Ovary (tissue), 9 donors: ENCODE data around the gene CDC42EP2. TPM values are rescaled to one million over a fixed set of nuclear protein-coding genes. Genes with fewer than 3 reads are reported as not detected.

Source experiments
- DNase-seq, 5 donors: peaks; one replicate each; pipeline ENCODE4 v3.0.0-alpha.2; 2019 to 2020
- H3K27ac ChIP-seq, 2 donors: fragments of 200-600 bp; one replicate each; pipeline versions ENCODE4 v1.5.1 to v1.8.0; 2019 to 2022
- H3K27me3 ChIP-seq: fragments of 200-600 bp; one replicate; pipeline ENCODE4 v1.8.0; 2022
- H3K36me3 ChIP-seq: fragments of 200-600 bp; sonication (generic); one replicate; pipeline ENCODE4 v1.5.1; 2019
- H3K4me1 ChIP-seq: one replicate; pipeline ENCODE4 v1.8.1; 2013; ENCODE audit warnings: mild to moderate bottlenecking, moderate library complexity; ENCODE audit not compliant: insufficient read depth
- H3K4me3 ChIP-seq: fragments of 200-600 bp; sonication (generic); one replicate; pipeline ENCODE4 v1.5.1; 2017
- H3K9me3 ChIP-seq, 2 donors: fragments of 200-600 bp in 1 of 2; sonication (generic) in 1 of 2; one replicate each; pipeline versions ENCODE4 v1.5.1 to v1.8.1; 2013 to 2019; ENCODE audit warnings: mild to moderate bottlenecking in 1 of 2, moderate library complexity in 1 of 2
- CTCF ChIP-seq, 3 donors: fragments of 450-650 bp in 2 of 3; fragments of 200-600 bp in 1 of 3; IDR thresholded peaks; one replicate each; pipeline versions ENCODE4 v1.5.1 to v1.8.0; 2016 to 2022; ENCODE audit warnings: antibody characterized with exemption in 3 of 3, mild to moderate bottlenecking in 1 of 3
- EP300 ChIP-seq: sonication (generic); formaldehyde crosslinking; IDR thresholded peaks from one replicate; pipeline ENCODE4 v1.6.1; 2017; ENCODE audit warnings: antibody characterized with exemption
- POLR2A ChIP-seq: fragments of 450-650 bp; IDR thresholded peaks from one replicate; pipeline ENCODE4 v1.6.1; 2017; ENCODE audit warnings: antibody characterized with exemption, mild to moderate bottlenecking, moderate library complexity
- WGBS, 3 donors: extraction: QIAGEN DNeasy Blood & Tissue Kit in 1 of 3; methylation state at CpG; one replicate each; pipeline versions ENCODE4 v1.1.5 to v1.1.7; 2013 to 2017; 5-methylcytosine and 5-hydroxymethylcytosine counted together
- intact Hi-C, 4 donors: fragments of 100-400 bp; cut with DNase I; formaldehyde crosslinking; loops; one replicate each; pipeline versions ENCODE4 v1.11.0 to v1.15.1; 2022 to 2023
- polyA plus RNA-seq, 2 donors: library from polyadenylated mRNA; stranded (reverse); fragments of 200-250 nt in 1 of 2; fragments of 350-450 nt in 1 of 2; fragmentation: Illumina TruSeq in 1 of 2; extraction: RNeasy Lipid Tissue Mini Kit (QIAGEN cat#74804) in 1 of 2; gene quantifications; one replicate each; pipeline ENCODE4 v1.2.3, GENCODE V29; 2013 to 2014
- total RNA-seq, 7 donors: library from RNA; depleted of rRNA in 2 of 7; stranded (reverse); fragments of >200 nt in 2 of 7; fragmentation: NEBNext Ultra II Directional in 3 of 7; extraction: Animal tissue kit (Norgen Biotek cat#: 25700) in 3 of 7; gene quantifications; one replicate each; pipeline versions ENCODE4 v1.1.0 to v1.2.4, GENCODE V29; 2016 to 2023
- donor health status: DM: no; HTN: no; CAD: no; lungs with moderate emphysema.
- donor health status: DM: no; HTN: no; CAD: no.
- donor health status: Bipolar disorder and iron deficiency.
- donor health status: DM: yes; HTN: yes; CAD: no.
- donor health status: DM: no; HTN: no; CAD: no.
- donor health status: DM: yes; HTN: yes; CAD: no.

Gene CDC42EP2
- total and polyA plus RNA-seq, 9 donors = 0.48 to 46.9 (median 19.9) TPM

GRCh38 chr11:65307298-65308229, 7.1 kb upstream of the CDC42EP2 start:
- DNase-seq = no peak
- no peaks in the 10 kb centered on the region for H3K9me3 ChIP-seq
- intact Hi-C loops = no loop called here
- no peaks in the 10 kb centered on the region for H3K27me3 ChIP-seq
- WGBS, 3 donors = 88 to 92% (median 92%) methylated on average over 6 of the region's 6 CpGs
- no peak overlapping the region for H3K4me3 ChIP-seq
- peaks cover 6% of the 10 kb centered on the region for H3K4me1 ChIP-seq
- no peaks in the 10 kb centered on the region for H3K36me3 ChIP-seq
- no peak for TF ChIP-seq EP300
- TF ChIP-seq CTCF (IDR thresholded peaks at IDR 0.05) = no peak
- no peak for TF ChIP-seq POLR2A
- no peak overlapping the region for H3K27ac ChIP-seq

DNA sequence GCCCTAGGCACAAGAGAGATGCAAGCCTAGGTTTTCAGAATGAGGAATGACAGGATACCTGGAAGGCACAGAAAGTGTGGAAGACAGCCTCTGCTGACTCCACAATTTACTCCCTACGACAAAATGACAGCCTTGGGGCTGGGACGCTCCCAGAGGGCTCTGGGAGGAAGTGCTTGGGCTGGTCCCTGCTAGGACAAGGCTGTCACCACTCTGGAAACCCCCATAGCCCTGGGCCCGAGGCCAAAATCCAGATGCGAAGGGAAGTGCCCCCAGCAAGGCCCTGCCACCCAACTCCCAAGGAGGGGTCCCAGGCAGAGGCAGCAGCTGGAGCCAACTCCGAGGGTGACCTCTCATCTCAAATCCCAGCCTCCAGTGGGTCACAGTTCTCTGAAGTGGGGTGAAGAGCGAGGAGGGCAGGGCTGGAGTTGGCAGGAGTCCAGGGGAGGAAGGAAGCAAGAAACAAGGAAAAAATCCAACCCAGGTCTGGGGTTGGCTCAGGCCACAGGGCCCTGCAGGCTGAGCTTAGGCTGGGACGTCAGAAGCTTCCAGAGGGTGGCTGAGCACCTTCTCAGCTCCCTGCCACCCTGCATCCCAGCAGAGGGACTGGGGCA, 6.3 kb upstream of the CDC42EP2 start:
- DNase-seq = no peak
- H3K4me1 ChIP-seq = peaks cover 6% of the 10 kb centered on the region

GRCh38 chr11:65309006-65309405, 5.7 kb upstream of the CDC42EP2 start:
- Histone ChIP-seq H3K4me1 (peaks cover 10% of the 10 kb centered on the region), H3K36me3 (no peaks in the 10 kb centered on the region), H3K27ac (no peak overlapping the region), H3K27me3 (no peaks in the 10 kb centered on the region), H3K9me3 (no peaks in the 10 kb centered on the region), H3K4me3 (no peak overlapping the region)
- DNase-seq = no peak
- intact Hi-C loops = no loop called here
- 77% methylated on average over 5 of the region's 5 CpGs for WGBS, 3 donors
- no peak for TF ChIP-seq POLR2A
- no peak for TF ChIP-seq CTCF (IDR thresholded peaks at IDR 0.05)
- no peak for TF ChIP-seq EP300

More for the DNA sequence above, 6.3 kb upstream of the CDC42EP2 start:
- no peaks in the 10 kb centered on the region for H3K9me3 ChIP-seq
- no peaks in the 10 kb centered on the region for H3K27me3 ChIP-seq
- 53 to 60% (median 54%) methylated on average over 7 of the region's 7 CpGs for WGBS, 3 donors
- intact Hi-C loops = no loop called here
- H3K27ac ChIP-seq = no peak overlapping the region
- no peak overlapping the region for H3K4me3 ChIP-seq
- H3K36me3 ChIP-seq = no peaks in the 10 kb centered on the region
- TF ChIP-seq POLR2A (no peak), CTCF (IDR thresholded peaks at IDR 0.05) (no peak), EP300 (no peak)

- Histone ChIP-seq H3K27me3 (no peaks in the 10 kb centered on the region), H3K36me3 (no peaks in the 10 kb centered on the region), H3K4me1 (peaks cover 10% of the 10 kb centered on the region), H3K27ac (no peak overlapping the region), H3K4me3 (no peak overlapping the region), H3K9me3 (no peaks in the 10 kb centered on the region)
- DNase-seq = no peak
- no peak for TF ChIP-seq CTCF (IDR thresholded peaks at IDR 0.05)
- TF ChIP-seq POLR2A = no peak
- TF ChIP-seq EP300 = no peak
- intact Hi-C loops = no loop called here
- 68 to 70% (median 70%) methylated on average over 10 of the region's 10 CpGs for WGBS, 3 donors
Observed at GRCh38 chr11:65310215-65310614, 4.5 kb upstream of the CDC42EP2 start.
